Nephron (organoid): ENCODE results near the gene POLR1C.
"Not testable (repeated sequence)": the region's sequence is repeated elsewhere in the genome, so short reads cannot be mapped to it uniquely, and the experiment has no call there.

Source experiments
- H3K27ac Mint-ChIP-seq, 3 experiments: 2 replicates each; pipeline ENCODE4 v1.8.0; 2020; ENCODE audit warnings: mixed read lengths in 3 of 3, mild to moderate bottlenecking in 2 of 3, moderate library complexity in 1 of 3
- H3K27me3 Mint-ChIP-seq: 2 replicates; pipeline ENCODE4 v1.8.0; 2021; ENCODE audit warnings: low read depth, mild to moderate bottlenecking, moderate library complexity, mixed read lengths
- H3K36me3 Mint-ChIP-seq: 2 replicates; pipeline ENCODE4 v1.8.0; 2020; ENCODE audit warnings: low read depth, mixed read lengths
- H3K4me1 Mint-ChIP-seq: 2 replicates; pipeline ENCODE4 v1.8.0; 2020; ENCODE audit warnings: mixed read lengths
- H3K4me3 Mint-ChIP-seq, 3 experiments: 2 replicates each; pipeline ENCODE4 v1.8.0; 2020; ENCODE audit warnings: mild to moderate bottlenecking in 3 of 3, mixed read lengths in 3 of 3, moderate library complexity in 2 of 3
- H3K9me3 Mint-ChIP-seq: 2 replicates; pipeline ENCODE4 v1.8.0; 2020; ENCODE audit warnings: mixed read lengths
- CTCF ChIP-seq, 3 experiments: fragments of 200-600 bp; sonication (generic); IDR thresholded peaks; one replicate each; pipeline ENCODE4 v1.5.0; 2021; ENCODE audit warnings: antibody characterized with exemption in 3 of 3; ENCODE audit not compliant: unreplicated experiment in 3 of 3

The POLR1C gene

GRCh38 chr6:43516697-43517504, at the start of gene POLR1C, which contains the start of gene YIPF3:
Gene POLR1C, plus strand, starts transcription at chr6:43517089. Its CDS starts 21 bp downstream, at chr6:43517110.
Gene YIPF3, minus strand, starts transcription at chr6:43516926. Its CDS starts 119 bp downstream, at chr6:43516807.
- H3K36me3 Mint-ChIP-seq, result peaks cover 37% of the 10 kb centered on the region
- no peak within 1 kb of the TSS for H3K27ac Mint-ChIP-seq
- peaks cover 19% of the 10 kb centered on the region for H3K4me1 Mint-ChIP-seq
- no peaks in the 10 kb centered on the region for H3K27me3 Mint-ChIP-seq
- no peak within 1 kb of the TSS for H3K4me3 Mint-ChIP-seq
- no peak for TF ChIP-seq CTCF (IDR thresholded peaks at IDR 0.05; ENCODE audit: unreplicated experiment in 3 of 3)
- no peaks in the 10 kb centered on the region for H3K9me3 Mint-ChIP-seq

- not testable (repeated sequence) for H3K4me1 Mint-ChIP-seq, H3K4me3 Mint-ChIP-seq, H3K36me3 Mint-ChIP-seq, H3K27ac Mint-ChIP-seq, H3K9me3 Mint-ChIP-seq
- peaks cover 19% of the 10 kb centered on the region for H3K27me3 Mint-ChIP-seq
Observed at GRCh38 chr6:43467265-43467664, 49.6 kb upstream of the POLR1C start.

- Mint-ChIP-seq H3K4me3 (no peak overlapping the region), H3K9me3 (no peaks in the 10 kb centered on the region), H3K36me3 (no peaks in the 10 kb centered on the region), H3K27ac (no peak overlapping the region), H3K4me1 (no peaks in the 10 kb centered on the region), H3K27me3 (peaks cover 14% of the 10 kb centered on the region)
- no peak for TF ChIP-seq CTCF (IDR thresholded peaks at IDR 0.05; ENCODE audit: unreplicated experiment in 3 of 3)
Observed at GRCh38 chr6:43467752-43468151, 49.1 kb upstream of the POLR1C start.

- Mint-ChIP-seq H3K4me3 (no peak overlapping the region), H3K27ac (no peak overlapping the region), H3K9me3 (no peaks in the 10 kb centered on the region), H3K27me3 (peaks cover 13% of the 10 kb centered on the region), H3K36me3 (no peaks in the 10 kb centered on the region), H3K4me1 (no peaks in the 10 kb centered on the region)
- TF ChIP-seq CTCF (IDR thresholded peaks at IDR 0.05; ENCODE audit: unreplicated experiment in 3 of 3), result no peak
Observed at GRCh38 chr6:43468240-43468639, 48.6 kb upstream of the POLR1C start.

- no peak for TF ChIP-seq CTCF (IDR thresholded peaks at IDR 0.05; ENCODE audit: unreplicated experiment in 3 of 3)
- Mint-ChIP-seq H3K4me1 (no peaks in the 10 kb centered on the region), H3K27ac (no peak overlapping the region), H3K4me3 (no peak overlapping the region), H3K27me3 (peaks cover 12% of the 10 kb centered on the region), H3K9me3 (no peaks in the 10 kb centered on the region), H3K36me3 (no peaks in the 10 kb centered on the region)
Observed at GRCh38 chr6:43468748-43469681, 47.9 kb upstream of the POLR1C start.

- no peak for TF ChIP-seq CTCF (IDR thresholded peaks at IDR 0.05; ENCODE audit: unreplicated experiment in 3 of 3)
- H3K36me3 Mint-ChIP-seq, result no peaks in the 10 kb centered on the region
- no peaks in the 10 kb centered on the region for H3K4me1 Mint-ChIP-seq
Observed at GRCh38 chr6:43469947-43470346, 46.9 kb upstream of the POLR1C start.

More at GRCh38 chr6:43469947-43470346, 46.9 kb upstream of the POLR1C start:
- H3K4me3 Mint-ChIP-seq, result no peak overlapping the region
- peaks cover 7% of the 10 kb centered on the region for H3K27me3 Mint-ChIP-seq
- H3K27ac Mint-ChIP-seq, result no peak overlapping the region
- no peaks in the 10 kb centered on the region for H3K9me3 Mint-ChIP-seq
